ENCODE data around the gene CSF3.

DNA sequence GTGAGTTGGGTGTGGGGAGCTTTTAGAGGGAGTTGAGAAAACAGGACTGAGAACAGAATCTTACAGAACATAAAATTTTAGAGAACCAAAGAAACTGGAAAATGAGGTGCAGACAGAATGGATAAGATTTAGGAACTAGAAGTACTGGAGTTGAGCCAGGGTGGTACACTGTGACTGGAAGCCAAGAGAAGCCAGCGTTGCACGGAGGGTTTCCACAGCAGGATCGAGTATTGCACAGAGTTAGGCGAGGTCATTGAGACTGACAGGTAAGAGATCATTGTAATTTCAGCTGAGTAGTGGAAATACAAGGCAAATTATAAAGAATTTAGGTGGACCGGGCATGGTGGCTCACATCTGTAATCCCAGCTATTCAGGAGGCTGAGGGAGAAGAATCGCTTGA is 45.9 kb upstream of the CSF3 start:
- no peak for TF ChIP-seq CBFB (CRISPR knock-in tag; IDR thresholded peaks at IDR 0.05; ENCODE audit: low read depth)
- TF ChIP-seq, protein P1, sequence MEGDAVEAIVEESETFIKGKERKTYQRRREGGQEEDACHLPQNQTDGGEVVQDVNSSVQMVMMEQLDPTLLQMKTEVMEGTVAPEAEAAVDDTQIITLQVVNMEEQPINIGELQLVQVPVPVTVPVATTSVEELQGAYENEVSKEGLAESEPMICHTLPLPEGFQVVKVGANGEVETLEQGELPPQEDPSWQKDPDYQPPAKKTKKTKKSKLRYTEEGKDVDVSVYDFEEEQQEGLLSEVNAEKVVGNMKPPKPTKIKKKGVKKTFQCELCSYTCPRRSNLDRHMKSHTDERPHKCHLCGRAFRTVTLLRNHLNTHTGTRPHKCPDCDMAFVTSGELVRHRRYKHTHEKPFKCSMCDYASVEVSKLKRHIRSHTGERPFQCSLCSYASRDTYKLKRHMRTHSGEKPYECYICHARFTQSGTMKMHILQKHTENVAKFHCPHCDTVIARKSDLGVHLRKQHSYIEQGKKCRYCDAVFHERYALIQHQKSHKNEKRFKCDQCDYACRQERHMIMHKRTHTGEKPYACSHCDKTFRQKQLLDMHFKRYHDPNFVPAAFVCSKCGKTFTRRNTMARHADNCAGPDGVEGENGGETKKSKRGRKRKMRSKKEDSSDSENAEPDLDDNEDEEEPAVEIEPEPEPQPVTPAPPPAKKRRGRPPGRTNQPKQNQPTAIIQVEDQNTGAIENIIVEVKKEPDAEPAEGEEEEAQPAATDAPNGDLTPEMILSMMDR (IDR thresholded peaks at IDR 0.05), result no peak
- TF ChIP-seq SOX15 (CRISPR knock-in tag; IDR thresholded peaks at IDR 0.05), result no peak
- TF ChIP-seq FOXP1 (CRISPR knock-in tag; IDR thresholded peaks at IDR 0.05; ENCODE audit: borderline replicate concordance), result no peak
- TF ChIP-seq CREM (CRISPR knock-in tag; IDR thresholded peaks at IDR 0.05), result no peak
- no peak for TF ChIP-seq GABPB1 (CRISPR knock-in tag; IDR thresholded peaks at IDR 0.05)
- TF ChIP-seq IRF2 (CRISPR knock-in tag; IDR thresholded peaks at IDR 0.05; ENCODE audit: borderline replicate concordance, low read depth), result no peak
- TF ChIP-seq TEAD4 (CRISPR knock-in tag; IDR thresholded peaks at IDR 0.05), result no peak
- no peak for TF ChIP-seq ZNF121 (CRISPR knock-in tag; IDR thresholded peaks at IDR 0.05)
- TF ChIP-seq ZNF138 (CRISPR knock-in tag; conservative IDR thresholded peaks at IDR 0.05), result no peak
- TF ChIP-seq CREB1 (CRISPR knock-in tag; IDR thresholded peaks at IDR 0.05), result no peak
- TF ChIP-seq TP53 (CRISPR knock-in tag; IDR thresholded peaks at IDR 0.05), result no peak
